Subcutaneous adipose tissue (tissue), 4 donors: ENCODE measurements around the gene FPR1. TPM values are rescaled to one million over a fixed set of nuclear protein-coding genes. Genes with fewer than 3 reads are reported as not detected.

Source experiments
- CTCF ChIP-seq: fragments of 450-650 bp; IDR thresholded peaks from one replicate; pipeline ENCODE4 v1.5.1; 2016; ENCODE audit warnings: low read depth, mild to moderate bottlenecking, control low read depth, antibody characterized with exemption, moderate library complexity
- total RNA-seq, 4 donors: library from RNA; depleted of rRNA; stranded (reverse); fragments of >200 nt; gene quantifications; one replicate each; pipeline ENCODE4 v1.1.0, GENCODE V29; 2016

The FPR1 gene
- total RNA-seq, 4 donors from 2014 or later: 5.1 to 35.7 (median 22.0) TPM

GRCh38 chr19:51702103-51702824, 49.4 kb downstream of the FPR1 start:
- TF ChIP-seq CTCF: no peak

GRCh38 chr19:51701468-51702100, 50.1 kb downstream of the FPR1 start:
- no peak for TF ChIP-seq CTCF

GRCh38 chr19:51699170-51699569, 52.5 kb downstream of the FPR1 start:
- TF ChIP-seq CTCF: no peak

- TF ChIP-seq CTCF: no peak
Measured at GRCh38 chr19:51698296-51698695, 53.4 kb downstream of the FPR1 start.

GRCh38 chr19:51697169-51697776, 54.4 kb downstream of the FPR1 start:
- no peak for TF ChIP-seq CTCF

GRCh38 chr19:51696606-51697005, 55.1 kb downstream of the FPR1 start:
- no peak for TF ChIP-seq CTCF

Other genes with a start within 250 kb of the FPR1 start
- 1 to 10 TPM in 3 of 4 donors, not detected in 1; 1.5 to 2.9 (median 2.5) TPM for gene SIGLEC6, start 220.2 kb downstream of the FPR1 start, total RNA-seq
- 10 to 100 TPM in 1 of 4 donors, 1 to 10 TPM in 3; 5.3 to 10.1 (median 7.1) TPM for gene ZNF175, start 180.6 kb downstream of the FPR1 start, total RNA-seq
- gene SIGLEC5, start 121.5 kb downstream of the FPR1 start, total RNA-seq: 1 to 10 TPM in 3 of 4 donors, not detected in 1; 1.3 to 3.0 (median 2.5) TPM
- gene SIGLEC14, start 105.1 kb downstream of the FPR1 start, total RNA-seq: 1 to 10 TPM in 2 of 4 donors, under 1 TPM in 1, not detected in 1; 0.98 to 4.6 (median 3.4) TPM
- 10 to 100 TPM in 1 of 4 donors, 1 to 10 TPM in 3; 2.6 to 10.8 (median 7.0) TPM for gene SPACA6, start 58.5 kb downstream of the FPR1 start, total RNA-seq
- 1 to 10 TPM in 2 of 4 donors, under 1 TPM in 1, not detected in 1; 0.51 to 5.7 (median 5.5) TPM for gene HAS1, start 27.9 kb downstream of the FPR1 start, total RNA-seq
- 1 to 10 TPM in 3 of 4 donors, under 1 TPM in 1; 0.82 to 3.9 (median 1.3) TPM for gene FPR2, start 9.3 kb upstream of the FPR1 start, total RNA-seq
- gene FPR3, start 43.3 kb upstream of the FPR1 start, total RNA-seq: 100 to 1,000 TPM in 1 of 4 donors, 10 to 100 TPM in 2, 1 to 10 TPM in 1; 3.2 to 112 (median 27.3) TPM
- 10 to 100 TPM; 13.5 to 30.4 (median 20.0) TPM for gene ZNF577, start 136.1 kb upstream of the FPR1 start, total RNA-seq
- gene ZNF649, start 153.1 kb upstream of the FPR1 start, total RNA-seq: 1 to 10 TPM; 6.8 to 8.8 (median 7.6) TPM
- gene ZNF613, start 175.6 kb upstream of the FPR1 start, total RNA-seq: 1 to 10 TPM; 6.4 to 7.2 (median 6.6) TPM
- gene ZNF350, start 235.0 kb upstream of the FPR1 start, total RNA-seq: 10 to 100 TPM in 3 of 4 donors, 1 to 10 TPM in 1; 9.1 to 13.9 (median 12.0) TPM